SK-N-SH (cell line): ENCODE measurements around the gene OTOG.

ENCODE experiments used
- POLR2AphosphoS5 ChIP-seq: IDR thresholded peaks from 2 replicates; pipeline ENCODE4 v1.6.1; 2012; ENCODE audit warnings: low read depth, low read length
- RAD21 ChIP-seq: IDR thresholded peaks from 2 replicates; pipeline ENCODE4 v1.6.1; 2012; ENCODE audit warnings: mild to moderate bottlenecking, low read length
- TF ChIP-seq, protein P1 (sequence below): fragments of 200-600 bp; sonication (generic); IDR thresholded peaks from 2 replicates; pipeline ENCODE4 v1.6.1; 2017; ENCODE audit warnings: antibody characterized with exemption, mild to moderate bottlenecking, moderate library complexity

DNA sequence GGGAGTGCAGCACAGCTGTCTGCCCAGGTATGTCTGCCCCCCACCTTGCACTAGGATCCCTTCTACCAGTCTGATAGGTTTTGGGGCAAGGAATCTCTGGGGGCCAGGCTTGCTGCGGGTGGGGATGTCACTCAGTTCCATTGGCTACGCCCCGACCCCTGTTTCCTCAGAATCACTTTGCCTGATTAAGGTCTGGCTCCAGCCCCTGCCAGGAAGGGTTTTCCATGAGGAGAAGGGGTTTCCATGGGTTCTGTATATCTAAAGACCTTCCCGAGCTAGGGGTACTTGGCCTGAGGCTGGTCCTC lies 14.0 kb downstream of the OTOG start:
- TF ChIP-seq POLR2AphosphoS5 (no peak), RAD21 (no peak)
- TF ChIP-seq, protein P1, sequence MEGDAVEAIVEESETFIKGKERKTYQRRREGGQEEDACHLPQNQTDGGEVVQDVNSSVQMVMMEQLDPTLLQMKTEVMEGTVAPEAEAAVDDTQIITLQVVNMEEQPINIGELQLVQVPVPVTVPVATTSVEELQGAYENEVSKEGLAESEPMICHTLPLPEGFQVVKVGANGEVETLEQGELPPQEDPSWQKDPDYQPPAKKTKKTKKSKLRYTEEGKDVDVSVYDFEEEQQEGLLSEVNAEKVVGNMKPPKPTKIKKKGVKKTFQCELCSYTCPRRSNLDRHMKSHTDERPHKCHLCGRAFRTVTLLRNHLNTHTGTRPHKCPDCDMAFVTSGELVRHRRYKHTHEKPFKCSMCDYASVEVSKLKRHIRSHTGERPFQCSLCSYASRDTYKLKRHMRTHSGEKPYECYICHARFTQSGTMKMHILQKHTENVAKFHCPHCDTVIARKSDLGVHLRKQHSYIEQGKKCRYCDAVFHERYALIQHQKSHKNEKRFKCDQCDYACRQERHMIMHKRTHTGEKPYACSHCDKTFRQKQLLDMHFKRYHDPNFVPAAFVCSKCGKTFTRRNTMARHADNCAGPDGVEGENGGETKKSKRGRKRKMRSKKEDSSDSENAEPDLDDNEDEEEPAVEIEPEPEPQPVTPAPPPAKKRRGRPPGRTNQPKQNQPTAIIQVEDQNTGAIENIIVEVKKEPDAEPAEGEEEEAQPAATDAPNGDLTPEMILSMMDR = no peak
